Measurements from ENCODE around the gene PLEKHH3. TPM values are rescaled to one million over a fixed set of nuclear protein-coding genes. Genes with fewer than 3 reads are reported as not detected.
A peak's percentile ranks its signal among the peaks of the same experiment; 100 is the strongest.

The PLEKHH3 gene
- polyA plus RNA-seq, 1 of the 3 experiments (the other 2 are of a cell fraction), result 12.8 TPM

DNA sequence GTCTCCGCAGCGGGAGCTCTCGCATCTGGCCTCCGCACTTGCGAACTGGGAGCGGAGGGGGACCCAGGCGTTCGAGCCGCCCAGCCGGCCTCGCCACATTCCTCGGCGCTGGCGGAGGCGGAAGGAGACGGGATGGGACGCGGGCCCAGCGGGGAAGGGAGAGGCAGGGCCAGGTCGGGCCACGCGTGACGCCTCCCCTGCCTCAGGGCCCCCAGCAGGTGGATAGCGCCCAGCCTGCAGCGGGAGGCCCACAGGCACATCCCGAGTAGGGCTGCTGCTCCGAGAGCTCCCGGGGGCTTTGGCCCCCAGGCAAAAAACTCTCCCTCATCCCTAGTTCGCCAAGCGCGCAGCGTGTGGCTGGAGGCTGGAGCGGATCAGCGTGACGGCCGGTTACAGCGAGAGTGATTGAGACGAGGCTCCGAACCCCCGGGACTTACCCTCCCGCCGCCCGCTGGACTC, 800 bp downstream of the PLEKHH3 start:
- H3K4me1 ChIP-seq (ENCODE audit: control insufficient read depth in 1 of 2, insufficient read depth in 2 of 2, low read depth in 1 of 2, low read length in 1 of 2), result peaks cover 15 to 46% of the 10 kb centered on the region in 2 experiments
- TF ChIP-seq RCOR1 (IDR thresholded peaks at IDR 0.05; ENCODE audit: low read length), result no peak
- TF ChIP-seq MXI1 (IDR thresholded peaks at IDR 0.05; ENCODE audit: low read depth, low read length), result no peak
- TF ChIP-seq, protein P1, sequence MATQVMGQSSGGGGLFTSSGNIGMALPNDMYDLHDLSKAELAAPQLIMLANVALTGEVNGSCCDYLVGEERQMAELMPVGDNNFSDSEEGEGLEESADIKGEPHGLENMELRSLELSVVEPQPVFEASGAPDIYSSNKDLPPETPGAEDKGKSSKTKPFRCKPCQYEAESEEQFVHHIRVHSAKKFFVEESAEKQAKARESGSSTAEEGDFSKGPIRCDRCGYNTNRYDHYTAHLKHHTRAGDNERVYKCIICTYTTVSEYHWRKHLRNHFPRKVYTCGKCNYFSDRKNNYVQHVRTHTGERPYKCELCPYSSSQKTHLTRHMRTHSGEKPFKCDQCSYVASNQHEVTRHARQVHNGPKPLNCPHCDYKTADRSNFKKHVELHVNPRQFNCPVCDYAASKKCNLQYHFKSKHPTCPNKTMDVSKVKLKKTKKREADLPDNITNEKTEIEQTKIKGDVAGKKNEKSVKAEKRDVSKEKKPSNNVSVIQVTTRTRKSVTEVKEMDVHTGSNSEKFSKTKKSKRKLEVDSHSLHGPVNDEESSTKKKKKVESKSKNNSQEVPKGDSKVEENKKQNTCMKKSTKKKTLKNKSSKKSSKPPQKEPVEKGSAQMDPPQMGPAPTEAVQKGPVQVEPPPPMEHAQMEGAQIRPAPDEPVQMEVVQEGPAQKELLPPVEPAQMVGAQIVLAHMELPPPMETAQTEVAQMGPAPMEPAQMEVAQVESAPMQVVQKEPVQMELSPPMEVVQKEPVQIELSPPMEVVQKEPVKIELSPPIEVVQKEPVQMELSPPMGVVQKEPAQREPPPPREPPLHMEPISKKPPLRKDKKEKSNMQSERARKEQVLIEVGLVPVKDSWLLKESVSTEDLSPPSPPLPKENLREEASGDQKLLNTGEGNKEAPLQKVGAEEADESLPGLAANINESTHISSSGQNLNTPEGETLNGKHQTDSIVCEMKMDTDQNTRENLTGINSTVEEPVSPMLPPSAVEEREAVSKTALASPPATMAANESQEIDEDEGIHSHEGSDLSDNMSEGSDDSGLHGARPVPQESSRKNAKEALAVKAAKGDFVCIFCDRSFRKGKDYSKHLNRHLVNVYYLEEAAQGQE (IDR thresholded peaks at IDR 0.05; ENCODE audit: low read depth, low read length), result peak; percentile 85

DNA sequence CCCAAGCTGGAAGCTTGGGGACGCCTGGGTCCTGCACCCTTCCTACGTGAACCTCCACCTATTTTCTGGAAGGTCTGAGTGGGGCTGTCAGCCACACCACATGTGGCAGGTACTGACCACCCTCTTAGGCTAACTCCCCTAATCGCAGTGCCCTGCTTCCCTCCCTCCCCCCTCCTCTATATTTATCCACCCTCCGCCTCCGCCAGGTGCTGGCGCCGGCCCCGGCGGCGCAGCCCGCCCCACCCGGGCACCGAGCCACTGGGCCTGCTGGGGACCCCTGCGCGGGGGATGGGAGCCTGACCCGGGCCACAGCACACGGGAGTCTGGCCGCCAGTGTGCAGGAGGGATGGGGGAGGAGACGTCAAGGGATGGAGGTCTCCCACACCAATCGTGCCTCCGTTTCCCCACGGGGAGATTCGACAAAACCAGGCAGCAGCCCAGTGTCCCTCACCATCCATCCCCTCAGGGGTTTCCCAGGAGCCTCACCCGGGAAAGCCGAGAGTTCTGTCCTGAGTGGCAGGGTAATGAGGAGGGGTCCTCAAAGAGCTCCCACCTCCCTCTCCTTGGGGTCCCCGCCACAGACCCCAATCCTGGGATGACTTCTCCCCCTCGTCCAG, 1.3 kb downstream of the PLEKHH3 start:
- H4K20me1 ChIP-seq (ENCODE audit: insufficient read depth), result peaks cover 20% of the 10 kb centered on the region

More for the DNA sequence above, 800 bp downstream of the PLEKHH3 start:
- Histone ChIP-seq H4K20me1 (ENCODE audit: insufficient read depth) (peaks cover 20% of the 10 kb centered on the region), H3K79me2 (ENCODE audit: insufficient read depth) (peaks cover 41% of the 10 kb centered on the region), H3F3A (replicated peaks; ENCODE audit: insufficient read depth) (peaks cover 20% of the 10 kb centered on the region), H3K27ac (ENCODE audit: low read depth in 2 of 2, low read length in 1 of 2) (peak overlapping the region; percentile 59 to 89), H3K9ac (peak overlapping the region; percentile 83), H3K4me2 (peak overlapping the region; percentile 99), H3K27me3 (ENCODE audit: insufficient read depth) (no peaks in the 10 kb centered on the region), H3K9me3 (no peaks in the 10 kb centered on the region), H2AFZ (ENCODE audit: low read depth) (no peak overlapping the region), H3K36me3 (replicated peaks in 1 of 2; ENCODE audit: control insufficient read depth in 1 of 2, insufficient read depth in 2 of 2, low read length in 1 of 2) (peaks cover 17 to 26% of the 10 kb centered on the region in 2 experiments), H3K4me3 (ENCODE audit: low read depth in 2 of 2, low read length in 1 of 2) (peak overlapping the region; percentile 91 to 98), H3K9me2 (no peaks in the 10 kb centered on the region)
- ChIA-PET POLR2A (interaction anchor here (1.0 to 6.0 kb wide), 8 partner anchors 8 to 98 kb away, joined by 3 to 63 read pairs (median 10); partner anchors contain the start of genes PSMC3IP, RETREG3, TUBG1 and TUBG2), CTCF (interaction anchor here (0.6 to 8.9 kb wide), 9 partner anchors 13 to 1656 kb away, joined by 3 to 221 read pairs (median 6); partner anchors contain the start of genes PSMC3IP, RETREG3, TUBG1 and TUBG2)
- peak; percentile 71 for DNase-seq
- under 1% methylated on average over 32 of the region's 43 CpGs for WGBS (ENCODE audit: low lambda C conversion rate)

More for the DNA sequence above, 1.3 kb downstream of the PLEKHH3 start:
- DNase-seq, result peak; percentile 73
- POLR2A ChIA-PET, result interaction anchor here (1.6 to 6.0 kb wide), 6 partner anchors 8 to 98 kb away, joined by 4 to 63 read pairs (median 15); partner anchors contain the start of genes PSMC3IP, RETREG3, TUBG1 and TUBG2
- Histone ChIP-seq H3F3A (replicated peaks; ENCODE audit: insufficient read depth) (peaks cover 20% of the 10 kb centered on the region), H3K9me3 (no peaks in the 10 kb centered on the region), H2AFZ (ENCODE audit: low read depth) (no peak overlapping the region), H3K9ac (peak overlapping the region; percentile 83), H3K27ac (ENCODE audit: low read depth in 2 of 2, low read length in 1 of 2) (peak overlapping the region in 1 of 2 experiments; percentile 89; a peak in 3 of 4 replicates), H3K79me2 (ENCODE audit: insufficient read depth) (peaks cover 41% of the 10 kb centered on the region), H3K4me3 (ENCODE audit: low read depth in 2 of 2, low read length in 1 of 2) (peak overlapping the region; percentile 91 to 98), H3K4me2 (peak overlapping the region; percentile 99), H3K9me2 (no peaks in the 10 kb centered on the region), H3K36me3 (replicated peaks in 1 of 2; ENCODE audit: control insufficient read depth in 1 of 2, insufficient read depth in 2 of 2, low read length in 1 of 2) (peaks cover 17 to 30% of the 10 kb centered on the region in 2 experiments), H3K4me1 (ENCODE audit: control insufficient read depth in 1 of 2, insufficient read depth in 2 of 2, low read depth in 1 of 2, low read length in 1 of 2) (peaks cover 15 to 44% of the 10 kb centered on the region in 2 experiments), H3K27me3 (ENCODE audit: insufficient read depth) (no peaks in the 10 kb centered on the region)
- 7% methylated on average over 16 of the region's 27 CpGs for WGBS (ENCODE audit: low lambda C conversion rate)
- TF ChIP-seq TEAD4 (IDR thresholded peaks at IDR 0.05; ENCODE audit: borderline replicate concordance, insufficient read depth), result no peak
- peak; percentile 45; the same call in 1 of the 2 replicates for TF ChIP-seq MXI1 (IDR thresholded peaks at IDR 0.05; ENCODE audit: low read depth, low read length)
- TF ChIP-seq, protein P2, sequence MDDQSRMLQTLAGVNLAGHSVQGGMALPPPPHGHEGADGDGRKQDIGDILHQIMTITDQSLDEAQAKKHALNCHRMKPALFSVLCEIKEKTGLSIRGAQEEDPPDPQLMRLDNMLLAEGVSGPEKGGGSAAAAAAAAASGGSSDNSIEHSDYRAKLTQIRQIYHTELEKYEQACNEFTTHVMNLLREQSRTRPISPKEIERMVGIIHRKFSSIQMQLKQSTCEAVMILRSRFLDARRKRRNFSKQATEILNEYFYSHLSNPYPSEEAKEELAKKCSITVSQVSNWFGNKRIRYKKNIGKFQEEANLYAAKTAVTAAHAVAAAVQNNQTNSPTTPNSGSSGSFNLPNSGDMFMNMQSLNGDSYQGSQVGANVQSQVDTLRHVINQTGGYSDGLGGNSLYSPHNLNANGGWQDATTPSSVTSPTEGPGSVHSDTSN (IDR thresholded peaks at IDR 0.05), result no peak
- no peak for TF ChIP-seq NFIC (IDR thresholded peaks at IDR 0.05; ENCODE audit: borderline replicate concordance)
- TF ChIP-seq MEF2A (IDR thresholded peaks at IDR 0.05; ENCODE audit: borderline replicate concordance, low read depth), result no peak
- 0 out of 2 replicates have a peak, but pooled peaks have one; percentile 17 for TF ChIP-seq RAD21 (IDR thresholded peaks at IDR 0.05; ENCODE audit: low read length)
- TF ChIP-seq, protein P1 (IDR thresholded peaks at IDR 0.05; ENCODE audit: low read depth, low read length), result no peak
- TF ChIP-seq, protein P3, sequence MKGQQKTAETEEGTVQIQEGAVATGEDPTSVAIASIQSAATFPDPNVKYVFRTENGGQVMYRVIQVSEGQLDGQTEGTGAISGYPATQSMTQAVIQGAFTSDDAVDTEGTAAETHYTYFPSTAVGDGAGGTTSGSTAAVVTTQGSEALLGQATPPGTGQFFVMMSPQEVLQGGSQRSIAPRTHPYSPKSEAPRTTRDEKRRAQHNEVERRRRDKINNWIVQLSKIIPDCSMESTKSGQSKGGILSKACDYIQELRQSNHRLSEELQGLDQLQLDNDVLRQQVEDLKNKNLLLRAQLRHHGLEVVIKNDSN (IDR thresholded peaks at IDR 0.05; ENCODE audit: borderline replicate concordance, low read depth), result no peak
- TF ChIP-seq, protein P4, sequence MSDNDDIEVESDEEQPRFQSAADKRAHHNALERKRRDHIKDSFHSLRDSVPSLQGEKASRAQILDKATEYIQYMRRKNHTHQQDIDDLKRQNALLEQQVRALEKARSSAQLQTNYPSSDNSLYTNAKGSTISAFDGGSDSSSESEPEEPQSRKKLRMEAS (IDR thresholded peaks at IDR 0.05; ENCODE audit: low read depth), result no peak
- peak; percentile 40 for TF ChIP-seq CHD2 (IDR thresholded peaks at IDR 0.05; ENCODE audit: low read length, partially characterized antibody)
- no peak for TF ChIP-seq RCOR1 (IDR thresholded peaks at IDR 0.05; ENCODE audit: low read length)
- no peak for TF ChIP-seq ELF1 (IDR thresholded peaks at IDR 0.05)
- TF ChIP-seq FOXJ3 (CRISPR knock-in tag; IDR thresholded peaks at IDR 0.05), result no peak
- no peak for TF ChIP-seq YY1 (IDR thresholded peaks at IDR 0.05; ENCODE audit: low read depth)
- CTCF ChIA-PET, result interaction anchor here (0.6 to 8.9 kb wide), 8 partner anchors 12 to 1656 kb away, joined by 3 to 221 read pairs (median 9); partner anchors contain the start of genes PSMC3IP, RETREG3, TUBG1 and TUBG2
